ENCODE data around the gene PRLH.
A peak's percentile ranks its signal among the peaks of the same experiment; 100 is the strongest.

The PRLH gene

GRCh38 chr2:237539681-237540080 is 26.7 kb upstream of the PRLH start:
- no peak for DNase-seq (ENCODE audit: low read depth)

- no peak for DNase-seq (ENCODE audit: low read depth)
Measured at GRCh38 chr2:237540223-237540775, 26.1 kb upstream of the PRLH start.

- peak; percentile 41 for DNase-seq (ENCODE audit: low read depth)
Measured at GRCh38 chr2:237540823-237541222, 25.6 kb upstream of the PRLH start.

GRCh38 chr2:237541243-237541642 is 25.1 kb upstream of the PRLH start:
- no peak for DNase-seq (ENCODE audit: low read depth)

- DNase-seq (ENCODE audit: low read depth): no peak
Measured at GRCh38 chr2:237542001-237542704, 24.2 kb upstream of the PRLH start.

GRCh38 chr2:237546040-237546875 is 20.1 kb upstream of the PRLH start:
- no peak for DNase-seq (ENCODE audit: low read depth)

- DNase-seq (ENCODE audit: low read depth): no peak
Measured at GRCh38 chr2:237546876-237547395, 19.4 kb upstream of the PRLH start.

GRCh38 chr2:237547841-237548416 is 18.4 kb upstream of the PRLH start:
- DNase-seq (ENCODE audit: low read depth): no peak

- no peak for DNase-seq (ENCODE audit: low read depth)
Measured at GRCh38 chr2:237549216-237549615, 17.2 kb upstream of the PRLH start.

GRCh38 chr2:237549643-237550415 is 16.5 kb upstream of the PRLH start:
- DNase-seq (ENCODE audit: low read depth): no peak

GRCh38 chr2:237551071-237551574 is 15.3 kb upstream of the PRLH start:
- DNase-seq (ENCODE audit: low read depth): no peak

- DNase-seq (ENCODE audit: low read depth): no peak
Measured at GRCh38 chr2:237552908-237553307, 13.5 kb upstream of the PRLH start.

GRCh38 chr2:237553948-237554347 is 12.4 kb upstream of the PRLH start:
- no peak for DNase-seq (ENCODE audit: low read depth)

- DNase-seq (ENCODE audit: low read depth): no peak
Measured at GRCh38 chr2:237555560-237555959, 10.8 kb upstream of the PRLH start.

- DNase-seq (ENCODE audit: low read depth): no peak
Measured at GRCh38 chr2:237556773-237557632, 9.4 kb upstream of the PRLH start.

GRCh38 chr2:237557633-237558015 is 8.8 kb upstream of the PRLH start:
- no peak for DNase-seq (ENCODE audit: low read depth)

- DNase-seq (ENCODE audit: low read depth): peak; percentile 59
Measured at GRCh38 chr2:237558961-237559641, 7.3 kb upstream of the PRLH start.

GRCh38 chr2:237561221-237561620 is 5.2 kb upstream of the PRLH start:
- no peak for DNase-seq (ENCODE audit: low read depth)

- DNase-seq (ENCODE audit: low read depth): no peak
Measured at GRCh38 chr2:237563816-237564215, 2.6 kb upstream of the PRLH start.

- DNase-seq (ENCODE audit: low read depth): no peak
Measured at GRCh38 chr2:237564526-237565131, 1.7 kb upstream of the PRLH start.
